Stimulated activated CD4-positive, alpha-beta T cell treated with anti-CD3 and anti-CD28 coated beads, Interleukin-2, amount 100 ng/mL, for 24 hours (primary cell): ENCODE data around the gene ABCF3.

ENCODE experiments used
- DNase-seq, 2 donors: peaks; one replicate each; pipeline ENCODE4 v3.0.0-alpha.2; 2020

ABCF3 gene

DNA sequence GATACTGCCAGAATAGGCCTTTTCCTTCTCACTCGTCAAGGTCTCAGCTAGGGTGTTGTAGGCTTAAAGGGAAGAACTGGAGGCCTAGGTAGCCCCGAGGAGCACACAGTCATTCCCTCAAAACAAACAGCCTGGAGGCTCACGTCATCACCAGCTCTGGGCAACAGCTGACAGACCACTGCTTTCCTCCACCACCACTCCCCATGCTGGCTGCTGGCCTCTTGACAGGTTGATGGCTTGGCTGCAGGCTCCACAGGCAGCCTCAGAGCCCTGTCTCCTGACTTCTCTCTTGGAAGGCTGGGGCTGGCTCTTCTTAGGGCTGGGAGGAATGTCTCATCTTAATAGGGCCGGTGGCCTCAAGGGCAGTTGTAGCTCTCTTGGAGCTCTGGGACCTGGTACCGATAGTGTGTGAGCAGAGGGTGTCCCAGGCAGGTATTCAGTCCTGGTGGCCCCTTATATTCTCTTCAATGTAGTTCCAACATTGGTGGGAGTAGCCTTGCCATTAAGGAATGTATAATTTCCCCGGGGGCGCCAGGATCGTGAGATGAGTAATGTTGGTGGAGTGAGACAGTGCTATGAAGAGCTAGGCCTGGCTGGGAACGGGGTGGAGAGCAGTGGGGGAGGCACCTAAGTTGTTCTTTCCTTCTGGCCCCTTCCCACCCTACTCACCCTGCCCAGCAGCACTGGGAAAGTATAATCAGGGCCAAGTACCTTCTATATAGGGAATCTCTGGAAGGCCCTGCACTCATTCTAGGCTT, 17.5 kb upstream of the ABCF3 start:
- DNase-seq, result no peak

DNA sequence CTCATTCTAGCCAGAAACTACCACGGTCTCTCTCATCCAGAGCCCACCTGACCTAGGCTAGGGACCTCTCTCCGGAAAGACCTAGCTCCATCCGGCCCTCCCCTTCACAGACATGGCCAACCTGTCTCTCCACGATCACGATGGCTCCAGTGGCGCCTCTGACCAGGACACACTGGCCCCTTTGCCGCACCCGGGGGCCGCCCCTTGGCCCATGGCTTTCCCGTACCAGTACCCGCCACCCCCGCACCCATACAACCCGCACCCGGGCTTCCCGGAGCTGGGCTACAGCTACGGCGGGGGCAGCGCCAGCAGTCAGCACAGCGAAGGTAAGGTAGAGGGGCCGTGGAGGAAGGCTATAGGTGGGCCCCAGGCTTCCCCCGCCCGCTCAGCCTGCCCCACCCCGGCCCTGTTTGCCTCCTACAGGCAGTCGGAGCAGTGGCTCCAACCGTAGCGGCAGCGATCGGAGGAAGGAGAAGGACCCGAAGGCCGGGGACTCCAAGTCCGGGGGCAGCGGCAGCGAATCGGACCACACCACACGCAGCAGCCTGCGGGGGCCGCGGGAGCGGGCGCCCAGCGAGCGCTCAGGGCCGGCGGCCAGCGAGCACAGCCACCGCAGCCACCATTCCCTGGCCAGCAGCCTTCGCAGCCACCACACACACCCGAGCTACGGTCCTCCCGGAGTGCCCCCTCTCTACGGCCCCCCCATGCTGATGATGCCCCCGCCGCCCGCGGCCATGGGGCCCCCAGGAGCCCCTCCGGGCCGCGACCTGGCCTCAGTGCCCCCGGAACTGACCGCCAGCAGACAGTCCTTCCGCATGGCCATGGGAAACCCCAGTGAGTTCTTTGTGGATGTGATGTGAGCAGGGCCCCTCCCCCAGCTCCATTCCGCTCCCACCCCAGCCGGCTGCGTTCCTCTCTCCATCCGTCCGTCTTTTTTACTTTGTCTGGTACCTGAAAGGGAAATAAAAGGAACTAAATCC, 15.8 kb upstream of the ABCF3 start:
- DNase-seq, result no peak

DNA sequence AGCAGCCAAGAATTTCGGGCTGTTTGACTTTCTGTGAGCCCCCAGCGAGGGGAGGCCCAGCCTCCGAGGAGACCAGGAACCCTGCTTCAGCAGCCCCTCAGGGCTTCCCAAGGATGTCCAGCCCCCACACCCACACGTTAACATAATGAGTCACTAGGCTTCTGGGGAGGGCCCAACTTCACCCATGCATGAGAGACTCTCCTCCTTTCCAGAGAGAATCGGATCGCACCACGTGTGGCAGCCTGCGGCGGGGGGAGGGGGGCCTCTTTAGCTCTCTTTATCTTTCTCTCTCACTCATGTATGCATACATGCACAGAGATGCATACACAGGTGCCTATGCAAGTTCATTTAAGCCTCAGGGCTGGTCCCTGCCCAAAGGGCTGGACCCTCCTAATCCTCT, 14.4 kb upstream of the ABCF3 start:
- DNase-seq, result no peak

DNA sequence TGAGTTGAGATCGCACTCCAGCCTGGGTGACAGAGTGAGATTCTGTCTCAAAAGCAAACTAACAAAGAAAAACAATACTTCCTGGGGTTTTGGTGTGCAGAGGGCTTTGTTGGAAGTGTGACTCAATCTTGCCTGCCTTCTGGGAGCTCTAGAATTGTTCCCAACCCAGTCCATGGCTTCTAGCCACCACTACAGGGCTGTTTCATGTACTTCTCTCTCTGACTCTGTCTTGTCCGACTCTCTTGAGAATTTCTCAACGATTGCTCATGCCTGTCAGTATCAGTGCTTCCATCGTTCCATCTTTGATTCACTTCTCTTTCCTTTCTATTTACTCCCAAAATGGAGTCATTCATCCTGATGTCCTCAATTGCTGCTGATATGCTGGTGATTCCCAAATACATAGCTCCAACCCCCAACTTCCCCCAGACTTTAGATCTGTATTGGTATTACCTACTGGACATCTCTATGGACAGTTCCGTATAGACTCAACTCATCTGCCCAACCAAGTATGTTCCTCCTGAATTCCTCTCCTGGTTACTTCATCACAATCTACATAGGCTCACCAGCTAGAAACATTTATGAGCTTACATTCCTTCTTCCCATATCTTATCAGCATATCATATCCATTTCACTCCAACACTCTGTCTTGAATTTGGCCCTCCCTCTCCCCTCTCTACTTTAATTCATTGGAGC, 13.2 kb upstream of the ABCF3 start:
- no peak for DNase-seq

DNA sequence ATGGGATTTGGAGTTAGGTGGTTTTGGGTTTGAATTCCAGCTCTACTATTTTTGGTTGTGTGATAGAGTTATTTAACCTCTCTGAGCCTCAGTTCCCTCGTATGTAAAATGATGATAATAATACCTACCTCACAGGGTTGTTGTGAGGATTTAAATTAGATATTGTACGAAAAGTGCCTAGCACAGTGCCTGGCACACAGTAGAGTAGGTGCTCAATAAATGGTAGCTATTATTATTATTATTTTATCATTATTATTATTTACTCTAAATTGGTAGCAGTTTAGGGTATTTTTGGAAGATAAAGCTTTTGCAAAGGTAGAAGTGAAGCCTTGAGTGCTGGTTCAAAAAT, 12.7 kb upstream of the ABCF3 start:
- DNase-seq, result no peak

DNA sequence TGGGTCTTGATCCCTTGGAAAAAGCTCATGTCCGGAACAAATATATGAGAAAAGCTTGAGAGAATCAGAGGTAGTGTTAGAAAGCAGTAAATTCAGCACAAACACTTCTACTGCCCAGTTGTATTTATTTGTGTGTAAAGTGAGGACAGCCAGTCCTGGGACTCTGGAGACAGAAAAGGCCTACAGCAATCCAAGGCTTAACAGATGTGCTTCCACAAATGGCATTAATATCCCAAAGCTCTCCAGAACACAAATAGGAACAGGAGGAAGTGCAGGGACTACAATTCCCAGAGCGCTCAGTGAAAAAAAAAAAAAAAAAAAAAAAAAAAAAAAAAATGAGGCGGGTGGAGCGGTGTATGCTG, 11.7 kb upstream of the ABCF3 start:
- no peak for DNase-seq

DNA sequence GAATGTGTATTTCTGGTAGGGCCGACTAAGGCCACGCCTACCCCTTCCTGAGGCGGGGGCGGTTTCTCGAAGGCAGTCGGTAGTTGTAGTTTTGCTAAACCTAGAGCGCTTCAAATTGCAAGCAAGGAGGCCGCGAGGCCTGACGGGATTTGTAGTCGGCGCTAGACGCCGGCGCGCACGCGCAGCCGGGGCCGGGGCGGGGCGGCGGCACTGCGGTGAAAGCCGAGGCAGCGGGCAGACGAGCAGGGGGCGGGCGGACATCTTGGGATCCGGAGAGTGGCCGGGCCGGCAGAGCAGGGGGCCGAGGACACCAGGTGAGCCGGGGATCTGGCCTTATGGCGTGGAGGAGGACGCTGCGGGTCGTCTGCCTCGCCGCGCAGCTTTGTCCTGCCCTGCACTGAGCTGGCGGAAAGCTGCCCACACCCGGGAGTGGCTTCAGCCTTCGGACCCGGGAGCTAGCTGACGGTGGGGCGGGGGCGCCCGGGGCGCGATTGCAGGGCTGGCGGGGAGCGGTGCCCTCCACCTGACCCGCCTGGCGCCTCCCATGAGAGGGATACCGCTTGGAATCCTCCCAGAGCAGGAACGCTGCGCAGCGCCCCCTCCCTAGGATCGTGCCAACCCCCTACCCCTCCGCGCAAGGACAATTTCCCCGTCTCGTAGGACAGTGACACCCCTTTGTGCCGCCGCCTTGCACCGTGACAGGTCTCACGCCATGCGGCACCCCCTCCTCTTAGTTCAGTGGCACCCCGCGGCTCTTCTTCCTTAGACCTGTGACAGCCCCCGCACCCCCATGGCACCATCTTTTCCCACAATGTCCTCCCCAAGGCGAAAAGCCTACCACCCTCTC, 11.1 kb upstream of the ABCF3 start, which contains the start of gene AP2M1:
Gene AP2M1, plus strand, starts transcription at position 210 of the 847 bp plus-strand sequence. CDS start 2,139 bp downstream, outside the sequence.
- peak; percentile 97 for DNase-seq

DNA sequence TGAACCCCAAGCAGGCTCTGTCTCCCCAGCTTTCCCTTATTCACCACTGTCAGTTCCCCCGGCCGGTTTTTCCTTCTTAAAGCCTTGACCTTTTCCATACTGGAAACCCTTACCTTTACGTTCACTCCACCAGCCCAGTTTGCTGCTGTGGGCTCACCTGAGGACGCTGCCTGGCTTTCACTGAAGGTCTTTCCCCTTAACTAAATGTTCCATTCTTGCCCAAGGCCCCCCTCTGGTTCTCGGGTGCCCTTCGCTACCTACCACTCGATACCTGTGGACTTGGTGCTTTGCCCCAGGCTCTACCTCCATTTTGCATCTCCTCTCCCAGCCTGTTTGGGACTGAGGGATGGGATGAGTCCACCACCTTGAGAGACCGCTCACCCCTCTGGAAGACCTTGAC, 10.5 kb upstream of the ABCF3 start:
- DNase-seq, result no peak

DNA sequence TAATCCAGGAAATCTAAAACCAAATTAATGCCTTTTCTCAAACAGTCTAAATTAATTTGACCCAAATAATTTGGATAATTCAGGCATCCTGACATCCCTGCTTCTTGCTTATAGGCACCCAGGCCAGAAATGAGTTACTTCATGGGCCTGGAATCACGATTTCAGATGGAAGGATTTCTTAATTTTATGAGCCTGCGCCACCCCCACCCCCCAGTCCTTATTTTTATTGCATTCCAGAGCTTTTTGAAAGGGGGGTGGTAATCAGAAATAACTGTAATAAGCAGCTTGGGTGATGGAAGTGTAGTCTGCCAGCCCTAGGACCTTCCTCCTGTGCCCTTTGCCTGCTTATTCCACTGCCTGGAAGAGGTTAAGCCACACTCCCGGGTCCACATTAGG, 10.0 kb upstream of the ABCF3 start:
- no peak for DNase-seq

DNA sequence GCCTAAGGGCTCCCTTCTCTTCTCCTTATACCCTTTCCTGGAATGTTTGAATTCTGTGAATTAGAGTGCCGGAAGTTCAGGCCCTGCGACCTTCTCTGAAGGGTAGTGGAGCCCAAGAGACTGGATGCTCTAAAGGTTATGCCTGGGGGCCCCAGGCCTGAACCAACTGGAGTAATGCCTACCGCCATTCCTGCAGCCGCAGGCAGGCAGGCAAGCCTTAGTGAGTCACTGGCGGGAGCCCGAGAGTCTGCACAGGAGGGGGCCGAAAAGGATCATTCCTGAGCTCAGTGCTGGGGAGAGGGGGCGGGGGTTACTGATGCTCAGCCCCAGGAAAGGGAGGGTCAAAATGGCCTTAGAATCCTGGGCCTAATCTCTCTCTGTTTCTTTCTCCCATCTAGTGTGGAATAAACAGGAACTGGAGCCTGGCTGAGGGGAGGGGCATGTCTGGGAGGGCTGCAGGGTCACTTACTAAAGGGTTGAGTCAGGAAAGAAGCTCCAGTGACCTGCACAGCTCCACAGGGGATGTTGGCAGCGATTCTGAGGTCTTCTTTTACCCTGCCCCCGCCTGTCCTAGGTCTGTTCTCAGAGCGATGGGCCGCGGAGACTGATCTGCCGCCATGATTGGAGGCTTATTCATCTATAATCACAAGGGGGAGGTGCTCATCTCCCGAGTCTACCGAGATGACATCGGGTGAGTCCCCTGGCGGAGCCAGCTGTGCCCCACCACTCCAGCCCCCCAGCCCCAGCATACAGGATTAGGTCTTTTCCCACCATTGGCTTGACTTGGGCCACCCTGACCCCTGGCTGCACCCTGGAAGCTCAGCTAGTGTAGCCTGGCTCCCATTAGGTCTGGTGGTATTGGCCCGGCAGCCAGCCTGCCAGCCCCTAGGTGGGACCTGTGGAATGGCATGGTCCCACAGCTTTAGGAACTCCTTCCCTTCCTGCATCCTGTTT, 9.3 kb upstream of the ABCF3 start:
- no peak for DNase-seq

DNA sequence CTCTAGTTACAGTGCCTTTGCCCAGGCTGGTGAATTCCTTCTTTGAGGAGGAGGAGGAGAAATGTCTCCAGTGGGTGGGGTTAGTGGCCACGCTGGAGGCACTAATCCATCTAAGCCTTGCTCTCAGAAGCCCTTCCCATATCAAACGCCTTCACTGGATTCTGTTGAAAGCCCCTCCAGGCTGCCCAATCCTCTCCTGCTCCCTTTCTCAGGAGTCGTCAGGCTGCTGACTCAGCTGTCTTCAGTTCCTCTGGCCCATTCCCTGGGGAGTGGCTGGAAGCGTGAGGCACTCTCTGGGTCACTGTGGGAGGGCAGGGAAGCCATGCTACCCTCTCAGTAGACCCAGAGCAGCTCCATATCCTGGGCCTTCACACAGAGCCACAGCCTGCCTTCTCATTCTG, 8.7 kb upstream of the ABCF3 start:
- no peak for DNase-seq

DNA sequence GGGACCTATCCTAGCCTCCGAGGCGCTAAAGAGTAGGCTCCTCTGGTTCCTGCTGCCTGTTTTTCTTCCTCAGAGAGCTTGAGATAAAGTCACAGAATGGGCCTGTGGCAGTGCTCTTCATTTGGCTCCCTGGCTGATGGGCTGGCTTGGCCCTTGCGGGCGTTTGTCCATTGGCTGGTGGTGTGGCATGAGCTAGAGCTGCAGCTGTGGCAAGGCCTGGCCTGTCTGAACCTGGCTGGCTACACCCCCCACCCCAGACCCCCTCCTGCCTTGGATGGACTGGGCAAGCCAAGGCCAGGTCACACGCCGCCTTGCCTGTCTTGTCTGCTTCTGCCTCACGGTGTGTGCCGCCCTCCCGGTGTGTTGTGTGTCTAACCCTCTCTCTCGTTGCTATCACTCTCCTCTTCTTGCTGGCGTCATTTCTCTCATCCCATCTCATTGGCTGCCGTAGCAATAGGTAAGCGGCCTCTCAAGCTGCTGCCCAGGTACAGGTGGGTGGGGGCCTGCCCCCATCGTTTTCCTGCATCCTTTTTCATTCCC, 8.2 kb upstream of the ABCF3 start:
- no peak for DNase-seq

DNA sequence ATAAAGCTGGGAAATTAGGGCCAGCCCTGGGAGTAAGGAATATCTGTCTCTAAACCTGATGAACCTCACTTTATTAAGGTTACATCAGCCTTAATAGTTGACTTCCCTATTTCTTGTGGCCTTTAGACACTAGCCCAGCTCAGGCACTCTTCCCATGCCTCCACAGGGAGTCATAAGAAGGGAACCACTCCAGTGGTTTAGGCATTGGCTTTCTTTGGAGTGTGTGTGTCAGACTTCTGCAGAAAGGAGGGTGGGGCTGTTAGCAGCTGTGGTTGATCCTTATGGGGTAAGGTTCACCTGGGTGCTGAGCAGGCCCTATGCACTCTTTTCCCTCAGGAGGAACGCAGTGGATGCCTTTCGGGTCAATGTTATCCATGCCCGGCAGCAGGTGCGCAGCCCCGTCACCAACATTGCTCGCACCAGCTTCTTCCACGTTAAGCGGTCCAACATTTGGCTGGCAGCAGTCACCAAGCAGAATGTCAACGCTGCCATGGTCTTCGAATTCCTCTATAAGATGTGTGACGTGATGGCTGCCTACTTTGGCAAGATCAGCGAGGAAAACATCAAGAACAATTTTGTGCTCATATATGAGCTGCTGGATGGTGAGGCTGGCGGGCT, 7.4 kb upstream of the ABCF3 start:
- no peak for DNase-seq

DNA sequence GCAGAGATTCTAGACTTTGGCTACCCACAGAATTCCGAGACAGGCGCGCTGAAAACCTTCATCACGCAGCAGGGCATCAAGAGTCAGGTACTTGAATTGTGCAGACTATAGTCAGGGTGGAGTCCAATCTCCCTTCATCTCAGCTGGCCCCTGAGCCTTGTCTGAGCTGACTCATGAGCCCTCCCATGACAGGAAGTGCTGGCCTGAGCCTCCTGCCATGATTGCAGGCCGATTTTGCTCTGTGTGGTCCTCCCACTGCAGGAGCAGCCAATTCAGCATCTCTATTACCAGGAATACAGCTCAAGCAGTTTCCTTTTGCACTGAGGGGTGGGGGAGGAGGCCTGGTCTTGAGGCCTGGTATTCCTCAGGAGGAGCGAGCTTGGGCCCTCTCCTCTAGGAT, 5.8 kb upstream of the ABCF3 start:
- no peak for DNase-seq

DNA sequence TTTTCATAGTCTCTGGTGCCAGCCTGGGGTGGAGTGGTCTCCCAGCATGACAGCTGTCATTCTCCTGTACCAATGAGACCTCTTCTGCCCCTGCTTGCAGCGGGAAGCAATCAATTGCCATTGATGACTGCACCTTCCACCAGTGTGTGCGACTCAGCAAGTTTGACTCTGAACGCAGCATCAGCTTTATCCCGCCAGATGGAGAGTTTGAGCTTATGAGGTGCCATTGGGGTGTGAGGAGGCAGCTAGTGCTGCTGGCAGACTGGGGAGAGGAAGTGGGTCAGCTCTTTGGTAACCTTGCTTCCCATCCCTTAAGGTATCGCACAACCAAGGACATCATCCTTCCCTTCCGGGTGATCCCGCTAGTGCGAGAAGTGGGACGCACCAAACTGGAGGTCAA, 4.4 kb upstream of the ABCF3 start:
- no peak for DNase-seq

DNA sequence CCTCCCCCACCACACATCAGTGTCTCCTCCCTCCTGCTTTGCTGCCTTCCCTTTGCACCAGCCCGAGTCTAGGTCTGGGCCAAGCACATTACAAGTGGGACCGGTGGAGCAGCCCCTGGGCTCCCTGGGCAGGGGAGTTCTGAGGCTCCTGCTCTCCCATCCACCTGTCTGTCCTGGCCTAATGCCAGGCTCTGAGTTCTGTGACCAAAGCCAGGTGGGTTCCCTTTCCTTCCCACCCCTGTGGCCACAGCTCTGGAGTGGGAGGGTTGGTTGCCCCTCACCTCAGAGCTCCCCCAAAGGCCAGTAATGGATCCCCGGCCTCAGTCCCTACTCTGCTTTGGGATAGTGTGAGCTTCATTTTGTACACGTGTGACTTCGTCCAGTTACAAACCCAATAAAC, 2.3 kb upstream of the ABCF3 start:
- no peak for DNase-seq

DNA sequence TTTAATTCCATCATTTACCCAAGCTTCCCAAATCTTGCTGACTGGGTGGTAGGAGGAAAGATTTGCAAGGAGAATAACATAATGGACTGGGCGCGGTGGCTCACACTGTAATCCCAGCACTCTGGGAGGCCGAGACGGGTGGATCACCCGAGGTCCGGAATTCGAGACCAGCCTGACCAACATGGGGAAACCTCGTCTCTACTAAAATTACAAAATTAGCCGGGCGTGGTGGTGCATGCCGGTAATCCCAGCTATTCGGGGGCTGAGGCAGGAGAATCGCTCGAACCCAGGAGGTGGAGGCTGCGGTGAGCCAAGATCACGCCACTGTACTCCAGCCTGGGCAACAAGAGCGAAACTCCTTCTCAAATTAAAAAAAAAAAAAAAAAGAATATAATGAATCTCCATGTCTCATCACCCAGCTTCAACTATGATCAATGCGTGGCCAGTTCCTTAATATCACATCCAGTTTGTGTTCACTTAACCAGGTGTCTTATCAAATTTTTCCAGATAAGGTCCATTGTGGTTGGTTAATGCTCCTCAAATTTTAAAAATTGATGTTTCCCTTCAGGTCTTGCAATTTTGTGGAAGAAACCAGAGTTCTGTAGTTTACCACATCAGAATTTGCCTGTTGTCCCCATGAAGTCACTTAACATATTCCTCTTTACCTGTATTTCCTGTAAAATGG, 1.3 kb upstream of the ABCF3 start:
- no peak for DNase-seq

DNA sequence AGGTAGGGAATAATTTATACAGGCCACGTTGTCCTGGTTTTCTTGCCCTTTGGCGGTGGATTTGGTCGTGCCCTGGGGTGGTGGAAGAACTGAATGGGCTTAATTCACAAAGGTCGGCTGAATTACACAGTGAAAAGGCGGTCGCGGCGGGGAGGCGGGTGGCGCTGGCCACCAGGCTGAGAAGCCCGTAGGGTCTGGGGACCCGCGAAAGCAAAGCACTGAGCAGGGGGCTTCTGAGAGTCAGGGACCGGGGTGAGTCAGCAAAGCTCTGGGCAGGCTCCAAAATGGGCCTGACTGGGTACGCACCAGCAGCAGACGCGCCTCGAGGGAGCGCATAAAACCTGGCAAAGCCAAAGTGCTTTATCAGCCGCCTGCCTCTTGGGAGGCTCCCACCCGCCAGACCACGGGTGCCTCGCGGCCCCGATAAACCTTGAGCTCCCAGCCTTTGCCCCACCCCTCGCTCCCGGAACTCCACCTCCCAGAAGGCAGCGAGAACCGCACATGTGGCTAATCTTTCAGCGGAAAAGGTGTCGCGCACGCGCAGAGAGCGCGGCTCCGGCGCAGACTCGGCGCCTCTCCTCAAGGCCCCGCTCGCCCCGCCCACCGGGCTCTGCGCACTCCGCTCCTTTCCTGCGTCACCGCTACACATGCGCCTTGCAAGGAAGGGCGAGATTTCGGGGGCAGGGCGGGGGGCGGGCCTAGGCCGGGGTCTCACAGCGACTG, 377 bp upstream of the ABCF3 start:
- peak; percentile 99 for DNase-seq

DNA sequence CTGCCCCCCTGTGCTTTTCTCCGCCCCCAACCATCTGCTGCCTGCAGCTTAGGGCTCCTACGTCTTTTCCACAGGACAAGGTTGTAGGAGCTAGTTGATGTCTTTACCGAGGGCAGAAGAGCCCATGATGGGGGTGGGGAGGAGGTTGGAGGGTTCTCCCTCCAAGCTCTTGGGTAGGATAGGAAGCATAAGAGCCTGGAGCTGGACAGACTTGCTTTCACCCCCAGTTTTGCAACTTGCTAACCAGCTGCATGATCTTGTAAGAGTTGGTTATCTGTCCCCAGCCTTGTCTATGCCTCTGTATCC, 856 bp downstream of the ABCF3 start:
- no peak for DNase-seq

DNA sequence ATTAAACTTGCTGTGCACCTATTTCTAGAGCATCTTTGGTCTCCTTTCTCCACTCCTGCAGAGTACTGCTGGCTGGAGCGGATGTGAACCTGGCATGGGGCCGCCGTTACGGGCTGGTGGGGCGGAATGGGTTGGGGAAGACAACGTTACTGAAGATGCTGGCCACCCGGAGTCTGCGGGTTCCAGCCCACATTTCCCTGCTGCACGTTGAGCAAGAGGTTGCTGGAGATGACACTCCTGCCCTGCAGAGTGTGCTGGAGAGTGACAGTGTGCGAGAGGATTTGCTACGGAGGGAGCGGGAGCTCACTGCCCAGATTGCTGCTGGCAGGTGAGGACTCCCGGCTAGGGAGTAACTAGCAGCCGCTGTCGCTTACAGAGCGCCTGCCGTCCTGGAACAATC, 2.1 kb downstream of the ABCF3 start:
- no peak for DNase-seq
